Measurements from ENCODE around the gene AFF3.

Gene AFF3

DNA sequence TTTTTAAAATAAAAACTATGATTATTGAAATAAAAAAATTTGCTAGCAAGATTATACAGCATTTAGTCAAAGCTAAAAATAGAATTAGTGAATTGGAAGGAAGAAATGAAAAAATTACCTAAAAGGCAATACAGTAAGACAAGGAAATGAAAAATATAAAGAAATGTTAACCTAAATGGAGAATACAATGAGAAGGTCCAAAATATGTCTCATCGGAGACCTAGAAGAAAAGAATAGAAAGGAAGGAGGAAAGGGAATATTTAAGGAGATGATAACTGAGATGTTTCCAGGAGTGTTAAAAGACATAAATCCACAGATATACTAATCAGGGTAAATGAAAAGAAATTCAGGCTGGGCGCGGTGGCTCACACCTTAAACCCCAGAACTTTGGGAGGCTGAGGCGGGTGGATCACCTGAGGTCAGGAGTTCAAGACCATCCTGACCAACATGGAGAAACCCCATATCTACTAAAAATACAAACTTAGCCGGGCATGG is 78.9 kb downstream of the AFF3 start:
- H3K27ac ChIP-seq (ENCODE audit: low read depth, low read length) = no peak overlapping the region
- H3K4me3 ChIP-seq (ENCODE audit: low read length) = no peak overlapping the region
- H3K9me3 ChIP-seq (ENCODE audit: control insufficient read depth, insufficient read depth, low read length) = no peaks in the 10 kb centered on the region
- H4K20me1 ChIP-seq (ENCODE audit: control insufficient read depth, insufficient read depth, low read depth, low read length) = no peaks in the 10 kb centered on the region
- H3K4me2 ChIP-seq (ENCODE audit: low read length) = no peak overlapping the region
- H3K4me1 ChIP-seq (ENCODE audit: control insufficient read depth, low read length) = peaks cover 52% of the 10 kb centered on the region
- TF ChIP-seq, protein P1, sequence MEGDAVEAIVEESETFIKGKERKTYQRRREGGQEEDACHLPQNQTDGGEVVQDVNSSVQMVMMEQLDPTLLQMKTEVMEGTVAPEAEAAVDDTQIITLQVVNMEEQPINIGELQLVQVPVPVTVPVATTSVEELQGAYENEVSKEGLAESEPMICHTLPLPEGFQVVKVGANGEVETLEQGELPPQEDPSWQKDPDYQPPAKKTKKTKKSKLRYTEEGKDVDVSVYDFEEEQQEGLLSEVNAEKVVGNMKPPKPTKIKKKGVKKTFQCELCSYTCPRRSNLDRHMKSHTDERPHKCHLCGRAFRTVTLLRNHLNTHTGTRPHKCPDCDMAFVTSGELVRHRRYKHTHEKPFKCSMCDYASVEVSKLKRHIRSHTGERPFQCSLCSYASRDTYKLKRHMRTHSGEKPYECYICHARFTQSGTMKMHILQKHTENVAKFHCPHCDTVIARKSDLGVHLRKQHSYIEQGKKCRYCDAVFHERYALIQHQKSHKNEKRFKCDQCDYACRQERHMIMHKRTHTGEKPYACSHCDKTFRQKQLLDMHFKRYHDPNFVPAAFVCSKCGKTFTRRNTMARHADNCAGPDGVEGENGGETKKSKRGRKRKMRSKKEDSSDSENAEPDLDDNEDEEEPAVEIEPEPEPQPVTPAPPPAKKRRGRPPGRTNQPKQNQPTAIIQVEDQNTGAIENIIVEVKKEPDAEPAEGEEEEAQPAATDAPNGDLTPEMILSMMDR (IDR thresholded peaks at IDR 0.05; ENCODE audit: low read depth, low read length, poor library complexity, severe bottlenecking) = no peak
- no peak for TF ChIP-seq EZH2phosphoT487 (IDR thresholded peaks at IDR 0.05; ENCODE audit: borderline replicate concordance, low read length)
- H3K79me2 ChIP-seq (ENCODE audit: control insufficient read depth, low read length) = peaks cover 7% of the 10 kb centered on the region
- H3K9me2 ChIP-seq (replicated peaks; ENCODE audit: control insufficient read depth, low read length) = no peaks in the 10 kb centered on the region
- peaks cover 35% of the 10 kb centered on the region for H3K36me3 ChIP-seq (ENCODE audit: control insufficient read depth, low read length)
- no peaks in the 10 kb centered on the region for H3K27me3 ChIP-seq (ENCODE audit: control insufficient read depth, low read length)
- no peaks in the 10 kb centered on the region for H3F3A ChIP-seq (ENCODE audit: control insufficient read depth, insufficient read depth)

DNA sequence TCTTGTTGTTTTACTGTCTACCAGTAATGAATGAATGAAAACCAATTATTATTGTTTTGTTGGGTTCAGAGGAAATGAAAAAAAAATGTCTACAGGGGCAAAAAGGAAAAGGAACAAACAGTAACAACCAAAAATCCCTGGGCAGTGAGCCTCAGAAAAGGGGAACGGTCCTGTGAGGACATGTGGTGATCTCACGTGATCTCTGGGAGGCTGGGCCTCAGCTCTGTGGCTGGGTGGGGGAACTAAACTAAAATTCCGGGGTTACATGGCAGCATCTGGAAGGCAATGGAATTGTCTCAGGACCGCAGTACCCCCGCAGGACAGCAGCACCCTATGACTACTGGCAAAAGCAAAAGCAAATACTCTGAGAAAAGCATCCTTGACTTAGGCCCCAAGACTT is 80.1 kb downstream of the AFF3 start:
- Histone ChIP-seq H3K27me3 (ENCODE audit: control insufficient read depth, low read length) (no peaks in the 10 kb centered on the region), H3K4me3 (ENCODE audit: low read length) (no peak overlapping the region), H3K9me2 (replicated peaks; ENCODE audit: control insufficient read depth, low read length) (no peaks in the 10 kb centered on the region), H3K79me2 (ENCODE audit: control insufficient read depth, low read length) (peaks cover 7% of the 10 kb centered on the region), H3K9me3 (ENCODE audit: control insufficient read depth, insufficient read depth, low read length) (no peaks in the 10 kb centered on the region), H3K27ac (ENCODE audit: low read depth, low read length) (no peak overlapping the region), H4K20me1 (ENCODE audit: control insufficient read depth, insufficient read depth, low read depth, low read length) (no peaks in the 10 kb centered on the region), H3F3A (ENCODE audit: control insufficient read depth, insufficient read depth) (no peaks in the 10 kb centered on the region), H3K36me3 (ENCODE audit: control insufficient read depth, low read length) (peaks cover 43% of the 10 kb centered on the region), H3K4me2 (ENCODE audit: low read length) (no peak overlapping the region), H3K4me1 (ENCODE audit: control insufficient read depth, low read length) (peaks cover 52% of the 10 kb centered on the region)
- TF ChIP-seq, protein P1 (IDR thresholded peaks at IDR 0.05; ENCODE audit: low read depth, low read length, poor library complexity, severe bottlenecking) = no peak
- TF ChIP-seq EZH2phosphoT487 (IDR thresholded peaks at IDR 0.05; ENCODE audit: borderline replicate concordance, low read length) = no peak

DNA sequence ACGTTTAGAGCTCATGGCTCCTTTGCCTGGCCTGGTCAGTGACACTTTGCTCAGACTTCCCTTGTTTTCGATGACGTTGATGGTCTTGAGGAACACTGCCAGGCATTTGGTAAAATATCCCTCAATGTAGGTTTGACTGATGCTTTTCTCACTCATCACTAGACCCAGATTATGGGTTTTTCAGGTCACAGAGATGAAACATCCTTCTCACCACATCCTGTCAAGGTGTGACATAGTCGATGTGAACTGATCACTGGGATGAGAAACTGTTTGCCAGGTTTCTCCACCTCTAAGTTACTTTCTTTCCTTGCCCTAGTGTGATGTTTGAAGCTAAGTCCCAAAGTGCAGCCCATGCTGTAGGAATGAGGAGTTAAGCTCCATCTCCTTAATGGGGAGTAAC is 81.5 kb downstream of the AFF3 start:
- H3F3A ChIP-seq (ENCODE audit: control insufficient read depth, insufficient read depth) = no peaks in the 10 kb centered on the region
- H3K9me2 ChIP-seq (replicated peaks; ENCODE audit: control insufficient read depth, low read length) = no peaks in the 10 kb centered on the region
- H3K4me1 ChIP-seq (ENCODE audit: control insufficient read depth, low read length) = peaks cover 46% of the 10 kb centered on the region
- H3K36me3 ChIP-seq (ENCODE audit: control insufficient read depth, low read length) = peaks cover 49% of the 10 kb centered on the region
- no peaks in the 10 kb centered on the region for H3K27me3 ChIP-seq (ENCODE audit: control insufficient read depth, low read length)
- TF ChIP-seq, protein P1 (IDR thresholded peaks at IDR 0.05; ENCODE audit: low read depth, low read length, poor library complexity, severe bottlenecking) = no peak
- TF ChIP-seq EZH2phosphoT487 (IDR thresholded peaks at IDR 0.05; ENCODE audit: borderline replicate concordance, low read length) = no peak
- no peak overlapping the region for H3K4me3 ChIP-seq (ENCODE audit: low read length)
- H3K79me2 ChIP-seq (ENCODE audit: control insufficient read depth, low read length) = peaks cover 7% of the 10 kb centered on the region
- H3K4me2 ChIP-seq (ENCODE audit: low read length) = no peak overlapping the region
- H3K9me3 ChIP-seq (ENCODE audit: control insufficient read depth, insufficient read depth, low read length) = no peaks in the 10 kb centered on the region
- H3K27ac ChIP-seq (ENCODE audit: low read depth, low read length) = no peak overlapping the region
- no peaks in the 10 kb centered on the region for H4K20me1 ChIP-seq (ENCODE audit: control insufficient read depth, insufficient read depth, low read depth, low read length)
